Breast epithelium (tissue), 3 donors: Measurements from ENCODE around the gene WDR81.

ENCODE experiments used
- CTCF ChIP-seq, 3 donors: fragments of 450-650 bp; IDR thresholded peaks; one replicate each; pipeline ENCODE4 v1.5.1; 2016 to 2017; ENCODE audit warnings: antibody characterized with exemption in 3 of 3, mild to moderate bottlenecking in 3 of 3, moderate library complexity in 3 of 3
- POLR2A ChIP-seq: fragments of 450-650 bp; IDR thresholded peaks from one replicate; pipeline ENCODE4 v1.6.1; 2016; ENCODE audit warnings: antibody characterized with exemption, mild to moderate bottlenecking, moderate library complexity

GRCh38 chr17:1762233-1762900, 37.9 kb downstream of the WDR81 start:
- TF ChIP-seq CTCF (IDR thresholded peaks at IDR 0.05), result no peak
- TF ChIP-seq POLR2A, result no peak
